Measurements from ENCODE around the gene INPP1.

Gene INPP1

DNA sequence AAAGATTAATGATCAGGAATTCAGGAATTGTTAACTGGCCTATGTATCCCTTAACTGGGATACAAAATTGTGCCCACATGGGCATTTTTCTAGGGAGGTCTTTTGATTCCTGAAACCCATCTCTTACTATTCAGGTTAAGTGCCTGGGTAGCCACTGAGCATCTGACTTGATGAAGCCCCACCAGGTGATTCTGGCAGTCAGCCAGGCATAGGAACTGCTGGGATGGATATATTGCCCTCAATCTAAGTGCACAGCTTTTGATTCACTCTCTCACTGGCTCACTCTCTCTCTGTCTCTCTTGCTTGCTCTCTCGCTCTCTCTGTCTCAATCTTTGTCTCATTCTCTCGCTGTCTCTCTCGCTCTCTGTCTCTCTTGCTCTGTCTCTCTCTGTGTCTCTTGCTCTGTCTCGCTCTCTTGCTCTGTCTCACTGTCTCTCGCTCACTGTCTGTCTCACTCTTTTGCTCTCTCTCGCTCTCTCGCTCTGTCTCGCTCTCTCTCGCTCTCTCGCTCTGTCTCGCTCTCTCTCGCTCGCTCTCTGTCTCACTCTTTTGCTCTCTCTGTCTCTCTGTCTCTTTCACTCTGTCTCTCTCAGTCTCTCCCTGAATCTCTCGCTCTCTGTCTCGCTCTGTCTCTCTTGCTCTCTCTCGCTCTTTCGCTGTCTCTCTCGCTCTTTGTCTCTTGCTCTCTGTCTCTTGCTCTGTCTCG, 22.3 kb downstream of the INPP1 start:
- DNase-seq: no peak

DNA sequence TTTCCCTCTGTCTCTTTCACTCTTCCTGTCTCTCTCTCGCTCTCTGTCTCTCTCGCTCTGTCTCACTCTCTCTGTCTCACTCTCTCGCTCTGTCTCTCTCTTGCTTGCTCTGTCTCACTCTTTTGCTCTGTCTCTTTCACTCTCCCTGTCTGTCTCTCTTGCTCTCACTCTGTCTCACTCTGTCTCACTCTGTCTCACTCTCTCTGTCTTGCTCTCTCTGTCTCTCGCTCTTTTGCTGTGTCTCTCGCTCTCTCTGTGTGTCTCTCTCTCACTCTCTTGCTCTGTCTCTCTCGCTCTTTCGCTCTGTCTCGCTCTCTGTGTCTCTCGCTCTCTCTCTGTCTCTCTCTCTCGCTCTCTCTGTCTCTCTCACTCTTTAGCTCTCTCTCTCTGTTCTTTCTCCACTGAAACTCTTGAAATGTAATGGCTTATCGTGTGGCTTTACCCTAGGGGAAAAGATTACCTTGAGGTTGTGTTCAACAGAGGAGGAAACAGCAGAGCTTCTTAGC, 22.9 kb downstream of the INPP1 start:
- DNase-seq: no peak

DNA sequence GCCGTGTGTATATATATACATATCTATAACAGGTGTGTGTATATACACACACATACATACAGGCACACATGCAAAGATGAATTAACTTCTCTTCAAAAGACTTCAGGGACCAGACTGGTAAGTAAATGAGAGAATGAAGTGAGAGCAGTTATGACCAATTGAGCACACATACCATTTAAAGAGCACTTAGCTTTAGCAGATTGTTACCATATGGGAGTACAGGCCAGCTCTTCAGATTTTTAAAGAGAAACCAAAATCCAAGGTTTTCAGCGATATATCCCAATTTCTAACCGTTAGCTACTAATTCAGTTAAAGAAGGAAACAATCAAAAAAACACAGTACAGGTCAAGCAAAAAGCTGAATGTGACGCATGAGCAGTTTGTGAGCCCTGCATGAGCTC, 23.7 kb downstream of the INPP1 start:
- no peak for DNase-seq

DNA sequence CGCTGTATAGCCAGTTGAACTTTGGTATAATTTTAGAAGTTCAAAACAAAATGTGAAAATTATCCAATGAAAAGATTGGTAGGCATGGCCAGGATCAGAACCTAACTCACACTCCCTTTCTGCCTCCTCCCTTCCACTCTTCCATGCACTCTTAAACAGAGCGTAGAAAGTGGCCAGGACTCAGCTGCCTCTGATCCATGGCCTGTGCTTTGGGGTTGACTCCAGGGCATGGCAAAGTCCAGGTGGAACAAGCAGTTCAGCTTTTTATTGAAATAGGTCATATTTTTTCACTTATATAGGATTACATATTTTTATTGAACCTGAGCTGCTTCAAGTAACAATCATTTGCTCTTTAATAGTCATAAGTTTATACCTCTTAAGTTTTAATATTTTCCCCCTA, 26.2 kb downstream of the INPP1 start:
- DNase-seq: no peak

DNA sequence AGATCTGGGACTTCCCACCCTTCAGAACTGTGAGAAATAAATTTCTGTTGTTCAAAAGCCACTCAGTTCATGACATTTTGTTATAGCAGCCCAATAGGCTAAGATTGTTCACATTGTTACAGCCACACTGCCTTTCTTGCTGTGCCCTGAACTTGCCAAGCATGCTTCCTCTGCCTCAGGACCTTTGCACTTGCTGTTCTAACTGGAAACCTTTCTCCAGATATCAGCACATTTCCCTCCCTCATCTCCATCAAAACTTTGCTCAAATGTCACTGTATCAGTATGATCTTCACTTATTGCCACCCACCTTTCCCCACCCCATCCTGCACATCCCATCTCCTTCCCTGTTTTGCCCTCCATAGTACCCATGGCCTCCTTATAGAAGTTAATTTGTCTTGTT, 32.7 kb downstream of the INPP1 start:
- DNase-seq: no peak

DNA sequence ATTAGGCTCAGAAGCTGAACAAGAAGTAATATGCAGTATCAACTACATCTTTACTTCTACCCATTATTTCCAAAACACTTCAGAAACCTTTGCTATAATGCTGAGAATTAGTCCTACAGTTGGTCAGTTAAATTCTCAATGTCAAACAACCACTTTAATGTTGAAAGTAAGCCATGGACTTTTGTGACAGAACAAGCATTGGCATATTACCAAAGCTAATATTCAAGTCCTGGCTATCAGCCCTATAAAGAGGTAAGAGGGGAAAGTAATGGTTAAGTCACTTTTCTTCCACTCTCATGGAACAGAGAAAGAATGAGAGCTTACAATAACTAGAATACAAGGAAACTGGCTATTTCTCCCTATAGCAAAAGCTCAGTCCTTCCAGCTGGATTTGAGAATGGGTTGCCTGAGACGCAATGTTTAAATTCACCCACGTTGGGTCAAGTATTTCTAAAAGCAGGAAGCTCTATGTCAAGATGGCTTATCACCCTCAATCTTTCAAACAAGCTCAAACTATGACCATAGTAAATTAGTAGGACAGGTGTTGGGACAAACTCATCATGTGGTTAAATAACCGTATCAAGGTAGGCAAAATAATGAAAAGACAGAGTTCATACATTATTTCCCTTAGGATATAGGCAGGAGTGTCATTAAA, 33.3 kb downstream of the INPP1 start:
- DNase-seq: no peak

DNA sequence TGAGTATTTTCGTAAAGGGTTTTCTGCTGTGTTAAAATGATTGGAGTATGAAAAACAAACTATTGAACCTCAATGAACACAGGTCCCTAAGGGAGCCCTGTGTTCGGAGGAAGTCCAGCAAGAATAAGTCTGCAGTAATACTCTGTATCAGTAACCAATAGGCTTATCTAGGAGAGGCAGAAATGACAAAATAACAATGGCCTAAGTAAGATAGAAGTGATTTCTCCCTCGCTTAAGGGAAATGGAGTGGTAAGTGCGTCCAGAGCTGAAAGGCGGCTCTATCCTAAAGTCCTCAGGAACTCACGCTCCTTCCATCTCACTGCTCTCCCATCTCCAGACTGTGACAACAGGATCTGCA, 35.5 kb downstream of the INPP1 start:
- no peak for DNase-seq

DNA sequence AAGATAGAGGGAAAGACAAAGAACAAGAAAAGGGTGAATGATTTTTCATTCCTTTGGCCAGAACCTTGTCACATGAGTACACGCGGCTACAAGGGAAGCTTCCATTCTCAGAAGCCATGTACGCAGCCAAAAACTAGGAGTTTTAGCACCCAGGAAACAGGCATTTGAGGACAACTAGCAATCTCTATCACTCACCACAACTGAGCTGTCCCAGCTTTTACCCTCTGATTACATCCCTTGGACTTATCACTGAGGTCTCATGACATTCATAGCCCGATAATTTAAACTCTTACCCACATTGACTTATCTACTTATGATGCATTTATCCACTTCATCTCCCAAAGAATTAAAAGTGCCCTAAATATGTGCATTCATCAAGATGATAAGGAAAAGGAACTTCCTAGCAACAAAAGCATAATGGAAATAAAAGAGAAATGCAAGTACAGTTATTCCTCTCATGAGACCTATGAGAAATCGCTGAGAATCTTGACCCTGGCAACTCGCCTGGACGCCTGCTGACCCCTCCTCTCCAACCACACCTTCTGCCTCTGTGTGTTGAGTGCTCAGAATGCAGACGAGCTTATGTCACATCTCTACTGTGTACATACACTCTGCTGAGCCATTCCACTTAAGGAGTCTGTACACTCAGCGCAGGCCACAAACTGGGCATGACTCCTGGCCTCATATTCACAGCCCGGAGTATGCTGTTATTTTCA, 36.0 kb downstream of the INPP1 start:
- DNase-seq: no peak

DNA sequence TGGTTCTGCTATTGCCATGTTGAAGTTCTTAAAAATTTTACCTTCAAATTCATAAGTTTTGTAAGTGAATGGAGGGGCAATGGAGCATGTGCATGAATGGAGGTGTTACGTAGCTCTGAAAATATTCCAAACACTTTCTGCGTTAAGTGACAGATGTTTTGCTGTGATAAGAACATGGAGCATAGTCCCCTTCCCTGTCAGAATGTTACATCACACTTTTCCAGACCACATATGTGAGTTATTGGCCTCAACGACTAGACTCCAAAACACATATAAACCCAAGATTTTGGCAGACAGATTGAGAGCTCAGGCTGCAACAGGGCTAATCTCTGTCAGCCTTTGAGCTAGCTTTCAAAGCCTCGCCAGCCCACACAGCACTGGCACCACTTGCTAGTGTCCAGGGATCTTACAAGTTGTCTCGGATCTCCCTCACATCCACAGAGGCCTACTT, 37.6 kb downstream of the INPP1 start:
- no peak for DNase-seq

DNA sequence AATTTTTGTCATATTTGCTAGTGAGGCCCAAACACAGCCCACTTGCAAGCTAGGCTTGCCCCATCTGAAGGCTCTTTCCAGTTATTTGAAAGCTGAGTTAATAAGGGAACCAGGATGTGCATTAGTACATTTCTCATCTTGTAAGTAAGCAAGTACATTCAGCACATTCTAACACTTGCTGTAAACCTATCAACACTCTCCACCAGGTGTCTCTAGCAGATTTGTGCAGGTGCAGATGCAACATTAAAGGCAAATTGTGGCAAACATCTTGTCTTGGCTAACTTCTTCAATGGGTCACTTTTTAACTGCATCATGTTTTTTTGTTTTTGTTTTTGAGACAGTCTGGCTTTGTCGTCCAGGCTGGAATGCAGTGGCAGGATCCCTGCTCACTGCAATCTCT, 39.5 kb downstream of the INPP1 start:
- DNase-seq: peak; percentile 29

DNA sequence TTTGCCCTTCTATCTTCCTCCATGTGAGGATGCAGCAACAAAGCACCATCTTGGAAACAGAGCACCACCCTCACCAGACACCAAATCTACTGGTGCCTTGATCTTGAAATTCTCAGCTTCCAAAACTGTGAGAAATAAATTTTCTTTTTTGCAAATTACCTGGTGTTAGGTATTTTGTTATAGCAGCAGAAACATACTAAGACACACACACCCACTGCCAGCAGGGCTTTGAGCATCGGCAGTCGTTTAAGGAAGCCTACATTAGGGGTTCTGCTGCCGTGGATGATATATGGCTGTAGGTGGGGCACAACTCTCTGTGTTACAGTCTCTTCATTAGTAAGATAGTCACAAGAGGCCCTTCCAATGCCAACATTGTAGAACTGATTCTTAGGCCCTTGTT, 44.0 kb downstream of the INPP1 start:
- DNase-seq: no peak

DNA sequence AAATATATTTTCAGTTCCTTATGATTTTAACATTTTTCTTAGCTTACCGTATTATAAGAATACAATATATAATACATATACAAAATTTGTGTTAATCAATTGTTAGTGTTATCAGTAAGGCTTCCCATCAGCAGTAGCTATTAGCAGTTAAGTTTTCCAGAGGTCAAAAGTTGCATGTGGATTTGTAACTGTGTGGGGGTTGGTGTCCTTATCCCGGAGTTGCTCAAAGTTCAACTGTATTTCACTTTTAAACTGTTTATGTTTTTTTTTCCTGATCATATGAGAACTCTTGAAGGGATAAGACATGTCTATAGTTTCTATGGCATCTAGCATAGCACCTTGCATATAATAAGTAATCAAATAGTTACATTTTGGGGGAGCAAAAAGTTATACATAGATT, 52.9 kb downstream of the INPP1 start:
- DNase-seq: no peak

DNA sequence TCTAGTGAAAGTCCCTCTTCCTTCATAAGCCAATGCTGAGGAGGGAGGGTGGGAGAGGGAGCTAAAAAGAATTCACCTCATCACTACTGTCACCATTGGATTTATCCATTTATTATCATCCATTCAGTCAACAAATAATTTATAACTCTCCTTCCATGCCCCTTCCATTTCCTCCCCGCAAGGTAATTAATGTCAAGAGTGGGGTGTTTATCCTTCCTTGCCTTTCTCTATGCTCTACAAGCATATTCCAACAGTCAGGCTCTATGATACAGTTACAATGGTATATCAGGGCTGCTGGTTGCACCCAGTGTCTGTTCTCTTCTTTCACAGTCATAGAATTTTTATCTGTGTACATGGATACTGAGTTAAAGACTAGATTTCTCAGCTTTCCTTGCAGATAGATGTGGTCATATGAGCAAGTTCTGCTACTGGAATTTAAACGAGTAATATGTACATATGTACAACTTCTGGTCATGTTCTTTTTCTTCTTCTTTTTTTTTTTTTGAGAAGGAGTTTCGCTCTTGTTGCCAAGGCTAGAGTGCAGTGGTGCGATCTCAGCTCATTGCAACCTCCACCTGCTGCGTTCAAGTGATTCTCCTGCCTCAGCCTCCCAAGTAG, 59.7 kb downstream of the INPP1 start:
- DNase-seq: no peak

DNA sequence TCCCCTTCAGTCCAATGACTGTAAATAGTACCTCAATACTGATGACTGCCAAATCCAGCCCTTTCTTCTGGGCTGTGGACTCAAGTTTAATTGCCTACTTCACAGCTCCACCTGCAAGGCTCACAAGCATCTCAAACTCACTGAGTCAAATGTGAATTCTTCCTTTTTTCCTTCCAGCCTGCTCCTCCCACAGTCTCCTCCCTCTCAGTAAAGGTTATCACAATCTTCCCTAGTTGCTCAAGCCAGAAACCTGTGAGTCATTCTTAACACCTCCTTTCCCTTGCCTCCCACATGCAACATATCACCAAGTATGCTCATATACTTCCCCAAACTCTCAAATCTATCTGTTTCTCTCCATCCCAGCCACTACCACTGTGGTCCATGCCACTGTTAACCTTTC, 61.1 kb downstream of the INPP1 start:
- no peak for DNase-seq

DNA sequence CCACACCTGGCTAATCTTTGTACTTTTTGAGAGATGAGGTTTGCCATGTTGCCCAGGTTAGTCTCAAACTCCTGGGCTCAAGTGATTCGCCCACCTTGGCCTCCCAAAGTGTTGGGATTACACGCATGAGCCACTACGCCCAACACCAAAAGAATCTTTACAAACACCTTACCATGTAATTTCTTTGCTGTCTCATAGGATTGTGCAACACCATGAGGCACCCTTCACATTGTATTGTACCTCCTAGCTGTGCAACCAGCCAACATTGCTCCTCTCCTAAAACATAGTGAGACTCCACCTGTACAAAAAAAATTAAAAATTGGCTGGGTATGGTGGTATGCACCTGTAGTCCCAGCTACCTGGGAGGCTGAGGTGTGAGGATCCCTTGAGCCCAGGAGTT, 61.7 kb downstream of the INPP1 start:
- no peak for DNase-seq

DNA sequence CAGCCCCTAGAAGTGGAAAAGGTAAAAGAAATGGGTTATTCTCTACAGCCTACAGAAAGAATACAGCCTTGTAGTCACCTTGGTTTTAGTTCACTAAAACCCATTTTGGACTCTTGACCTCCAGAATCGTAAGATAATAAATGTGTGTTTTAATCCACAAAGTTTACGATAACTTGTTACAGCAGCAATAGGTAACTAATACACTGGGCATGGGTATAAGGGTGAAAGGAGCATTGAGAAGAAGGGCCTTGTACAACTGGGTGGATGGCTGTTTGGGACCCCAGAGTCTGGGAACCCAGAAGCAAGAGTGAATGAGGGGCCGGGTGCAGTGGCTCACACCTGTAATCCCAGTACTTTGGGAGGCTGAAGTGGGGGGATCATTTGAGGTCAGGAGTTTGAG, 62.6 kb downstream of the INPP1 start:
- no peak for DNase-seq

DNA sequence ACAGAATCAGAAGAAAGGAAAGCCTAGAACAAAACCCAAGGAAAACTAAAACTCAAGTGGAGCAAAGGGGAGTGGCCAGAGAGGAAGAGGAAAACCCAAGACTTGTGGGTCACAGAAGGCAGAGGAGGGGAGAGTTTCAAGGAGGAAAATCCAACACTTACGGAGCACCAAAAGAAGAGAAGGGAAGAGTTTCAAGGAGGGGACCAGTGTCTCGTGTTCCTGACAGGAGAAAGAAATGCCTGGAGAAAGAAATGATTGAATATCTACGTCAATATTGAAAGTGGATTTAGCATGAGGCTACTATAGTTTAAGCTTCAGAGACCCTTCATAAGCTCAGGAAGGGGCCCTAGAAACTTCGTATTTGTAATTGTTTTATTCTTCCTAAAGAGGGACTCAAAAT, 63.4 kb downstream of the INPP1 start:
- DNase-seq: no peak

DNA sequence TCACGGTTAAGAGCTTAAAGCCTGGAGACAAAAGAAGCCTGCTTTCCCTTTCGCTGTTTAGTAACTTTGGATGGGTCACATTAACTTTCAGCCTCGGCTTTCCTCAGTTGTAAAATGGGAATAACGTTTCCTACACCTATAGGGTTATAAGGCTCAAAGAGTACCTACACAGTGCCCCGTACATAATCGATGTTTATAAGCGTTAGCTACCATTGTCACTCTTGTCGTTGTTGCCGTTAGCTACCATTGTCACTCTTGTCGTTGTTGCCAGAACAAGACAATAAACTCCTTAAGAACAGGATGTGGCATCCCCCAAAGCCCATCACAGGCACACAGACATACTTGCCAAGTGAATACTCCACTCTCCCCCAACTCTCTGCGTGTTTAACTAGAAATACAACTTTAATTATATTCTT, 63.9 kb downstream of the INPP1 start:
- DNase-seq: no peak

DNA sequence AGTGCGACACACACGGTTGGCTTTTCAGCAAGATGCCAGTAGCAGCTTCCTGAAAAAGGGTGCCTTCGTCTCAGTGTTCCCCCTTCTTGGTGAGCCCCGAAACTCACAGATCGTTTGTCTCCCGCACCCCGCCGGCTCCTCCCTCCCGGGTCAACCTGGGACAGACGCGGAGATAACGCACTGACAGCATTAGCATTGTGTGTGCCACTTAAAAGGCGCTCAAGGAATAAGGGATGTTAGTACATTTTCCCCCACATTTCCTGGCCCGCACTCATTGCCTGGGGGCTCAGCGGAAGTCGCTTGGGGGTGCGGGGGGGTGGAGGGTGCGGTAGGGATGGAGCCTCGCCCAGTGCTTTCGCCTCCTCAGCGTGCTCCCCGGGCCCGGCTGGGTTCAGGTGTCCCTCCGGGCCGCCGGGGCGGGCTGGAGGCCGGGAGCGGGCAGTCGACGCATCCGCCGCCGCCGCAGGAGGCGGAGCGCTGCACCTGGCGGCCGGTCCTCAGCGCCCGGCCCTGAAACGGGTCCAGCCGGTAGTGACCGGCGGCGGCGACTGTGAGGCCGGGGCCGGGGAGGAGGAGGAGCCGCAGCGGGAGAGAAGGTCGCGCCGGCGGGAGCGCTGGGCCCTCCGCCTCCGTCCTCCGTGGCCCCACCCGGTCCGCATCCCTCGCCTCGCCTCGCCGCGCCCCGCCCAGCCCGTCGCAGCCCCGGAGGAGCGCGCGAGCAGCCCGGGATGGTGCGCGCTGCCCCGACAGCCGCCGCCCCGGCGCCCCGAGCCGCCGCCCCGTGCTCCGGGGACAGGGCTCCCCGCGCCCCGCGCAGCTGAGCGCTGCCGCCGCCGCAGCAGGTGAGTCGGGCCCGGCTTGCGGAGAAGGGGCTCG, 64.5 kb downstream of the INPP1 start, which contains the start of gene MFSD6:
MFSD6 (plus strand) TSS at position 694 of the 876 bp plus-strand sequence. CDS start 27,675 bp downstream, outside the sequence.
- no peak for DNase-seq

DNA sequence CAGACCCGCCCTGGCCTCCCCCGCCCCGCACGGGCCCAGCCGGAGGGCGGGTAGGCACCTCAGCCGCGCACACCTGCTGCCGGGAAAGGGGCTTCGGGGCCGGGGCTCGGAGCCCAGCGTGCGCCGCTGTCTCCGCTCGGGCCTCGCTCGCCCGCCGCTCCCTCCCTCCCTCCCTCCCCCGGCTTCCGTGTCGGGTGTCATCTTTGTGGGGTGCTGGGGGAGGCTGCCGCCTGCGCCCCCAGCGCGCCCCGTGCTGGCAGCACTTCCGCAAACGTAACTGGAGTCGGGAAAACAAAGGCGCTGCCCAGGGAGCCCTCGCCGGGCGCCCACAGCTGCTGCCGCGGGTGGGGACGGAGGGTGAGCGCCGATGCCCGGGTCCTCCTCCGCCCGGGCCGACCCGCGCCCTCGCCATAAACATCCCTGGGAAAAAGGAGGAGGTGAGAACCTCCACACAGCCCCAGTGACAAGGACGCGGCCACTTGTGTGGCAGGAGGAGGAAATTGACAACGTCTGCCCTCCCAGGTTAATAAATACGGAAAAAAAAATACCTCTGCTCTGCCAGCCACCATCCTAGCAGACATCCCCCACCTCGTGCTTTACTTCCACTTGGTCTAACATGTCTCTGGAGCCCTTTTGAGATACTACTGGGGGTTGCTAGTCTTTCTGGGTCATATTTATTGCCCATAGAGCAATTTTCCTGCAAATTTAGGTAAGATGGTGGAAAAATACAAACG, 65.3 kb downstream of the INPP1 start:
- no peak for DNase-seq

DNA sequence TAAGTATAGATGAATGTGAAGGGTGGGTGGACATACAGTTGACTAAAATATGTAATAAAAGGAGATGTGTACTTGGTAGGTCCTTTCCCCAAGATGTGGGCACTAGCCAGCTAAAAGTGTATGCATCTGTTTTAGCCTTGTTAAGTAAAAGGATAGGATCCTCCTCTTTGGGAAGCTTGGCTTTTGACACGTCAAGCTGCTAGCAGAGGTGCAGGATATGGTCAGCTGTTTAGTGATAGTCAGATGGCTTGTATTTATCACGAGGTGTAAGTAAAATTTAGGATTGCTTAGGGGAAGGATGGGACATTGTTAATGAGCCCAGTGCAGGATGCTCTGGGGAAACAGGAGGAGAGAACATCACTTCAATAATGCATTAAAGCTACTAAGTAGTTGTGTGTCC, 66.2 kb downstream of the INPP1 start:
- DNase-seq: peak; percentile 25

DNA sequence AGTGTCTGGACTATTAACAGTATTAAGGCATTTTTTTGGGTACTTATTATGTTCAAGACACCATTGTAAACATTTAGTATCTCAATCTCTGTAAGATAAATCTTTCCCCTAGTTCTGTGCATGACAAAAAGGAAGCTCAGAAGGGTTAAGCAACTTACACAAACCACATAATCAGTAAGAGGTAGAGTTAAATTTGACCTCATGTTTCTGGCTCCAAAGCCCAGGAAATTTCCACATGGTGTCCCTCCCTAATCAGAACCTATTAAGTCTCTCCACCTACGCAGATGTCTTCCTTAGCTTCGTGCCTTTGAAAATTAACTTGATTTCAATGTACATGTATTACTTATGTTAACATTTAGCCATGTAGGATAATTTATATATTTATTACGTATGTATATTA, 66.8 kb downstream of the INPP1 start:
- DNase-seq: no peak

All from NCI-H1694 (cell line).